A549 (cell line): ENCODE measurements around the gene NOL8. TPM values are rescaled to one million over a fixed set of nuclear protein-coding genes. Genes with fewer than 3 reads are reported as not detected.

Experiments used
- ATAC-seq, 2 experiments: fragments of 200-7000 bp in 1 of 2; fragments of >200 bp in 1 of 2; cut with Nextera tagmentation in 1 of 2; cut with Tn5 transposase in 1 of 2; 3 replicates each; pipeline versions ENCODE4 v1.8.0 to v1.9.1; 2018 to 2020; ENCODE audit warnings: mild to moderate bottlenecking in 1 of 2, moderate library complexity in 1 of 2
- CTCF ChIA-PET: fragments of 300-600 bp; sonication (Branson Sonifier 250); formaldehyde crosslinking; extraction: SDS; loops from one replicate; lab custom pipeline; 2021; ENCODE audit warnings: antibody characterized with exemption, inconsistent platforms; lab: Yijun Ruan, JAX
- POLR2A ChIA-PET: fragments of 350-600 bp; formaldehyde crosslinking; extraction: SDS; loops from one replicate; lab custom pipeline; 2021; ENCODE audit warnings: antibody characterized with exemption, inconsistent platforms; lab: Yijun Ruan, JAX
- DNase-seq, 2 experiments: peaks; one replicate each; pipeline versions ENCODE4 v3.0.0 to v3.0.0-alpha.2; 2011 to 2016; ENCODE audit warnings: low read depth in 1 of 2, low spot score in 1 of 2
- FAIRE-seq: peaks from 2 replicates; lab custom pipeline; 2011; peaks lifted over from hg19 to GRCh38; lab: Jason Lieb, UNC
- H3K27ac ChIP-seq, 2 experiments: fragments of >200 bp; sonication (Bioruptor Twin); formaldehyde crosslinking; 3 replicates each; pipeline ENCODE4 v1.5.1; 2016 to 2017
- H3K4me1 ChIP-seq: fragments of >200 bp; sonication (Bioruptor Twin); formaldehyde crosslinking; 3 replicates; pipeline ENCODE4 v1.6.1; 2016
- H3K4me2 ChIP-seq: fragments of >200 bp; sonication (Bioruptor Twin); formaldehyde crosslinking; 3 replicates; pipeline ENCODE4 v1.6.1; 2016
- H3K4me3 ChIP-seq: fragments of >200 bp; sonication (Bioruptor Twin); formaldehyde crosslinking; 3 replicates; pipeline ENCODE4 v1.5.1; 2016
- H3K9me3 ChIP-seq: fragments of >200 bp; sonication (Bioruptor Twin); formaldehyde crosslinking; 3 replicates; pipeline ENCODE4 v1.6.1; 2016
- BHLHE40 ChIP-seq: IDR thresholded peaks from 2 replicates; pipeline ENCODE4 v1.6.1; 2012; ENCODE audit warnings: low read depth, low read length, inconsistent platforms
- CBX2 ChIP-seq: fragments of 200-600 bp; sonication (generic); IDR thresholded peaks from 2 replicates; pipeline ENCODE4 v1.6.1; 2016; ENCODE audit warnings: low read depth, mild to moderate bottlenecking, borderline replicate concordance
- CEBPB ChIP-seq, 2 experiments: fragments of >200 bp in 1 of 2; sonication (Bioruptor Twin) in 1 of 2; formaldehyde crosslinking in 1 of 2; IDR thresholded peaks; 2 replicates each; pipeline ENCODE4 v1.6.1; 2012 to 2016
- CHD4 ChIP-seq: fragments of 200-600 bp; sonication (generic); IDR thresholded peaks from 2 replicates; pipeline ENCODE4 v1.6.1; 2016; ENCODE audit warnings: antibody characterized with exemption, mild to moderate bottlenecking, borderline replicate concordance
- EHMT2 ChIP-seq: fragments of 200-600 bp; sonication (generic); IDR thresholded peaks from 2 replicates; pipeline ENCODE4 v1.6.1; 2016; ENCODE audit warnings: antibody characterized with exemption, low read depth, mild to moderate bottlenecking, moderate library complexity
- ESRRA ChIP-seq: fragments of 150-350 bp; IDR thresholded peaks from 2 replicates; pipeline ENCODE4 v1.6.1; 2014; ENCODE audit warnings: mild to moderate bottlenecking, low read length, borderline replicate concordance
- FOSB ChIP-seq: fragments of 250-450 bp; sonication (Bioruptor Pico); IDR thresholded peaks from 2 replicates; pipeline ENCODE4 v1.5.0; 2020; ENCODE audit warnings: mild to moderate bottlenecking, moderate library complexity
- FOSL2 ChIP-seq, 2 experiments: fragments of 450-650 bp in 1 of 2; fragments of >200 bp in 1 of 2; sonication (Bioruptor Twin) in 1 of 2; formaldehyde crosslinking; IDR thresholded peaks; 2 replicates each; pipeline versions ENCODE4 v1.5.0 to v1.6.1; 2016 to 2020; ENCODE audit warnings: mild to moderate bottlenecking in 1 of 2, moderate library complexity in 1 of 2
- FOXS1 ChIP-seq: fragments of 250-450 bp; sonication (Bioruptor Pico); IDR thresholded peaks from 2 replicates; pipeline ENCODE4 v1.5.0; 2020; ENCODE audit warnings: mild to moderate bottlenecking, moderate library complexity
- MAFK ChIP-seq: fragments of 450-650 bp; IDR thresholded peaks from 2 replicates; pipeline ENCODE4 v1.6.1; 2014; ENCODE audit not compliant: partially characterized antibody
- MYC ChIP-seq: IDR thresholded peaks from 2 replicates; pipeline ENCODE4 v1.6.1; 2012; ENCODE audit warnings: mild to moderate bottlenecking, inconsistent platforms, low read length, improper control_type of control experiment, borderline replicate concordance
- RNF2 ChIP-seq: fragments of 200-600 bp; sonication (generic); IDR thresholded peaks from 2 replicates; pipeline ENCODE4 v1.6.1; 2016; ENCODE audit warnings: low read depth, mild to moderate bottlenecking, antibody characterized with exemption, moderate library complexity, borderline replicate concordance
- TP53 ChIP-seq: fragments of 250-450 bp; sonication (Bioruptor Pico); IDR thresholded peaks from 2 replicates; pipeline ENCODE4 v1.5.0; 2021; ENCODE audit warnings: mild to moderate bottlenecking, moderate library complexity
- ZFP36 ChIP-seq: fragments of 450-650 bp; IDR thresholded peaks from 2 replicates; pipeline ENCODE4 v1.6.1; 2014; ENCODE audit warnings: borderline replicate concordance; ENCODE audit not compliant: partially characterized antibody
- ZSCAN20 ChIP-seq: fragments of 250-450 bp; sonication (Bioruptor Pico); IDR thresholded peaks from 2 replicates; pipeline ENCODE4 v1.8.0; 2022; ENCODE audit warnings: mild to moderate bottlenecking, moderate library complexity
- WGBS: methylation state at CpG from one replicate; pipeline ENCODE4 v1.1.6; 2017; ENCODE audit errors: missing lambda C conversion rate; 5-methylcytosine and 5-hydroxymethylcytosine counted together
- polyA plus RNA-seq, 4 experiments: library from polyadenylated mRNA; depleted of rRNA in 3 of 4; stranded (reverse); fragments of >200 nt; fragmentation: RNase III in 1 of 4; extraction: RNeasy Plus Mini Kit Qiagen cat#74134 plus additional on column Dnase treatment in 1 of 4; gene quantifications; 2 replicates in 3 of 4; 3 replicates in 1 of 4; pipeline ENCODE4 v1.2.3, GENCODE V29; 2011 to 2017
- TF ChIP-seq, protein P1 (sequence below): fragments of 250-450 bp; sonication (Bioruptor Pico); IDR thresholded peaks from 2 replicates; pipeline ENCODE4 v1.5.0; 2021; ENCODE audit warnings: mild to moderate bottlenecking, moderate library complexity, borderline replicate concordance
- TF ChIP-seq, protein P2 (sequence below): fragments of 150-350 bp; IDR thresholded peaks from 2 replicates; pipeline ENCODE4 v1.6.1; 2014; ENCODE audit warnings: low read depth, mild to moderate bottlenecking, low read length
- TF ChIP-seq, protein P3 (sequence below): fragments of >200 bp; sonication (Bioruptor Twin); formaldehyde crosslinking; IDR thresholded peaks from 3 replicates; pipeline ENCODE4 v1.5.1; 2016
- TF ChIP-seq, protein P4 (sequence below): fragments of >200 bp; sonication (Bioruptor Twin); formaldehyde crosslinking; IDR thresholded peaks from 2 replicates; pipeline ENCODE4 v1.6.1; 2016

Gene NOL8
- polyA plus RNA-seq, 2 of the 4 experiments (the other 2 are of a cell fraction), result 24.4 to 47.2 TPM

DNA sequence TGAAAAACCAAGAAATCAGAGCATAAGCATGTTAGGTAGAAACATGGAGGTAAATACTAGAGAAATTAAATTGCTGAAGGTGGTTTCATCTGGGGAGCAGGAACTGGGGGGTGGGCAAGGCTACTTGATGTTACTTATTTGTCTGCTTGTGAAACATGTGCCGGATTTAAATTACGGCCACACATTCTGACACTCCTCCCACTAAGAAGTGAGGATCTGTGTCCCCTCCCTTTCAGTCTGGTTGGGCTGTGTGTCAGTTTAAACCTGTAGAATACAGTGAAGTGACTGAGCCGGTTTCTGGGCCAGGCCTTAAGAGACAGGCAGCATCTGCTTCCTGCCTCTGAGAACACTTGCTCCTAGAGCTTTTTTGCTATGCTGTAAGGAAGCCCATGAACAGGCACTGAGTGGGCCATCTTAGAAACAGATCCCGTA is 29.3 kb downstream of the NOL8 start:
- Histone ChIP-seq H3K4me3 (no peak overlapping the region), H3K27ac (0 out of 6 replicates have a peak overlapping the region, but pooled peaks of 1 of the 2 experiments have one; percentile 13), H3K4me1 (peaks cover 21% of the 10 kb centered on the region), H3K9me3 (no peaks in the 10 kb centered on the region), H3K4me2 (no peak overlapping the region)
- ATAC-seq (no peak), DNase-seq (no peak), FAIRE-seq (no peak)
- POLR2A ChIA-PET, result no interaction called here
- CTCF ChIA-PET, result interaction anchor here (2.0 kb wide), 1 partner anchor 156 kb away, joined by 10 read pairs; no protein-coding TSS in a partner anchor
- TF ChIP-seq, protein P1, sequence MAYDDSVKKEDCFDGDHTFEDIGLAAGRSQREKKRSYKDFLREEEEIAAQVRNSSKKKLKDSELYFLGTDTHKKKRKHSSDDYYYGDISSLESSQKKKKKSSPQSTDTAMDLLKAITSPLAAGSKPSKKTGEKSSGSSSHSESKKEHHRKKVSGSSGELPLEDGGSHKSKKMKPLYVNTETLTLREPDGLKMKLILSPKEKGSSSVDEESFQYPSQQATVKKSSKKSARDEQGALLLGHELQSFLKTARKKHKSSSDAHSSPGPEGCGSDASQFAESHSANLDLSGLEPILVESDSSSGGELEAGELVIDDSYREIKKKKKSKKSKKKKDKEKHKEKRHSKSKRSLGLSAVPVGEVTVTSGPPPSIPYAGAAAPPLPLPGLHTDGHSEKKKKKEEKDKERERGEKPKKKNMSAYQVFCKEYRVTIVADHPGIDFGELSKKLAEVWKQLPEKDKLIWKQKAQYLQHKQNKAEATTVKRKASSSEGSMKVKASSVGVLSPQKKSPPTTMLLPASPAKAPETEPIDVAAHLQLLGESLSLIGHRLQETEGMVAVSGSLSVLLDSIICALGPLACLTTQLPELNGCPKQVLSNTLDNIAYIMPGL, result no peak
- TF ChIP-seq MYC, result no peak
- no peak for TF ChIP-seq FOXS1 (CRISPR knock-in tag)
- TF ChIP-seq, protein P2, sequence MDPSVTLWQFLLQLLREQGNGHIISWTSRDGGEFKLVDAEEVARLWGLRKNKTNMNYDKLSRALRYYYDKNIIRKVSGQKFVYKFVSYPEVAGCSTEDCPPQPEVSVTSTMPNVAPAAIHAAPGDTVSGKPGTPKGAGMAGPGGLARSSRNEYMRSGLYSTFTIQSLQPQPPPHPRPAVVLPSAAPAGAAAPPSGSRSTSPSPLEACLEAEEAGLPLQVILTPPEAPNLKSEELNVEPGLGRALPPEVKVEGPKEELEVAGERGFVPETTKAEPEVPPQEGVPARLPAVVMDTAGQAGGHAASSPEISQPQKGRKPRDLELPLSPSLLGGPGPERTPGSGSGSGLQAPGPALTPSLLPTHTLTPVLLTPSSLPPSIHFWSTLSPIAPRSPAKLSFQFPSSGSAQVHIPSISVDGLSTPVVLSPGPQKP, result no peak
- TF ChIP-seq, protein P3, sequence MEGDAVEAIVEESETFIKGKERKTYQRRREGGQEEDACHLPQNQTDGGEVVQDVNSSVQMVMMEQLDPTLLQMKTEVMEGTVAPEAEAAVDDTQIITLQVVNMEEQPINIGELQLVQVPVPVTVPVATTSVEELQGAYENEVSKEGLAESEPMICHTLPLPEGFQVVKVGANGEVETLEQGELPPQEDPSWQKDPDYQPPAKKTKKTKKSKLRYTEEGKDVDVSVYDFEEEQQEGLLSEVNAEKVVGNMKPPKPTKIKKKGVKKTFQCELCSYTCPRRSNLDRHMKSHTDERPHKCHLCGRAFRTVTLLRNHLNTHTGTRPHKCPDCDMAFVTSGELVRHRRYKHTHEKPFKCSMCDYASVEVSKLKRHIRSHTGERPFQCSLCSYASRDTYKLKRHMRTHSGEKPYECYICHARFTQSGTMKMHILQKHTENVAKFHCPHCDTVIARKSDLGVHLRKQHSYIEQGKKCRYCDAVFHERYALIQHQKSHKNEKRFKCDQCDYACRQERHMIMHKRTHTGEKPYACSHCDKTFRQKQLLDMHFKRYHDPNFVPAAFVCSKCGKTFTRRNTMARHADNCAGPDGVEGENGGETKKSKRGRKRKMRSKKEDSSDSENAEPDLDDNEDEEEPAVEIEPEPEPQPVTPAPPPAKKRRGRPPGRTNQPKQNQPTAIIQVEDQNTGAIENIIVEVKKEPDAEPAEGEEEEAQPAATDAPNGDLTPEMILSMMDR, result no peak
- TF ChIP-seq CBX2, result no peak
- TF ChIP-seq ZSCAN20 (CRISPR knock-in tag), result no peak
- 96% methylated on average over 4 of the region's 4 CpGs for WGBS

DNA sequence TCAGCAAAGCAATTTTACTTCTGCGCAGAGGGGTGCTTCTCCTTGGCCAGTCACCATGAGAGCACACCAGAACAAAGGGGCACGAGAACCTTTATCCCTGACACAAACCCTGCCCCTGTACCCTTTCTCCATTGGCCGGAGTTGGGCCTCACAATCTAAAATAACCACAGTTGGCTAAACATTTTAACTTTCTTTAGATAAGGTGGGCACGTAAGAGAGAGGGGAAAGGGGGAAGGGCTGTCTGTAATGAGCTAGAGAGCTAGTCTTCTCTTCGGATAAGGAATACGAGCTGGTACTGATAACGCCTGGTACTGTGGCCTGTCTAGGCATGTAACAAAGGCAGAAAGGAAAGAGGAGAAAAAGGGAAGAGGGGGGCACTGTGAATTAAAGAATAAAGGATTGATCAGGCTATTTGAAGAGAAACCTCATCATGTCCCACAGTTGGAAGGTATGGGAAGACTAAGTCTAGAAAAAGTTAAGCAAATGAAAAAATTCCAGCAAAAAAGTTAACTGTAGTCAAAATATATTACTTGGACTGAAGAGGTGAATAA is 29.8 kb downstream of the NOL8 start:
- TF ChIP-seq EHMT2 (no peak), FOXS1 (CRISPR knock-in tag) (no peak), BHLHE40 (no peak), RNF2 (no peak), CEBPB (IDR thresholded peaks at IDR 0.05) (no peak), ZFP36 (no peak), FOSL2 (IDR thresholded peaks at IDR 0.05) (no peak), FOSL2 (CRISPR knock-in tag; IDR thresholded peaks at IDR 0.05) (no peak), TP53 (CRISPR knock-in tag) (no peak), FOSB (CRISPR knock-in tag) (no peak), ESRRA (no peak), MAFK (no peak), CHD4 (no peak)
- TF ChIP-seq, protein P4, sequence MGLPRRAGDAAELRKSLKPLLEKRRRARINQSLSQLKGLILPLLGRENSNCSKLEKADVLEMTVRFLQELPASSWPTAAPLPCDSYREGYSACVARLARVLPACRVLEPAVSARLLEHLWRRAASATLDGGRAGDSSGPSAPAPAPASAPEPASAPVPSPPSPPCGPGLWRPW, result no peak
- CTCF ChIA-PET, result interaction anchor here (0.6 to 2.0 kb wide), 2 partner anchors 103 to 155 kb away, joined by 3 to 10 read pairs; no protein-coding TSS in a partner anchor
- FAIRE-seq (no peak), DNase-seq (no peak), ATAC-seq (no peak)
- POLR2A ChIA-PET, result no interaction called here
- Histone ChIP-seq H3K4me2 (peak overlapping the region; percentile 96; the same call in 1 of the 3 replicates), H3K9me3 (no peaks in the 10 kb centered on the region), H3K4me3 (no peak overlapping the region), H3K27ac (peak overlapping the region in 1 of 2 experiments; percentile 20; a peak in 2 of 6 replicates), H3K4me1 (peaks cover 22% of the 10 kb centered on the region)
- WGBS, result 95% methylated on average over 7 of the region's 7 CpGs
